ENCODE data around the gene SDHAF1.
"Not testable (repeated sequence)": the region's sequence is repeated elsewhere in the genome, so short reads cannot be mapped to it uniquely, and the experiment has no call there.

The SDHAF1 gene

GRCh38 chr19:35977446-35978222 is 17.4 kb upstream of the SDHAF1 start:
- ATAC-seq: peak; percentile 58; the same call in 2 of the 3 replicates
- no peak for TF ChIP-seq ZNF565 (CRISPR knock-in tag; conservative IDR thresholded peaks at IDR 0.05; ENCODE audit: low read depth)
- TF ChIP-seq ZNF8 (CRISPR knock-in tag; IDR thresholded peaks at IDR 0.05): no peak
- TF ChIP-seq ZFP30 (CRISPR knock-in tag; IDR thresholded peaks at IDR 0.05): no peak
- no peak for TF ChIP-seq ZFP3 (CRISPR knock-in tag; IDR thresholded peaks at IDR 0.05)
- TF ChIP-seq, protein P1, sequence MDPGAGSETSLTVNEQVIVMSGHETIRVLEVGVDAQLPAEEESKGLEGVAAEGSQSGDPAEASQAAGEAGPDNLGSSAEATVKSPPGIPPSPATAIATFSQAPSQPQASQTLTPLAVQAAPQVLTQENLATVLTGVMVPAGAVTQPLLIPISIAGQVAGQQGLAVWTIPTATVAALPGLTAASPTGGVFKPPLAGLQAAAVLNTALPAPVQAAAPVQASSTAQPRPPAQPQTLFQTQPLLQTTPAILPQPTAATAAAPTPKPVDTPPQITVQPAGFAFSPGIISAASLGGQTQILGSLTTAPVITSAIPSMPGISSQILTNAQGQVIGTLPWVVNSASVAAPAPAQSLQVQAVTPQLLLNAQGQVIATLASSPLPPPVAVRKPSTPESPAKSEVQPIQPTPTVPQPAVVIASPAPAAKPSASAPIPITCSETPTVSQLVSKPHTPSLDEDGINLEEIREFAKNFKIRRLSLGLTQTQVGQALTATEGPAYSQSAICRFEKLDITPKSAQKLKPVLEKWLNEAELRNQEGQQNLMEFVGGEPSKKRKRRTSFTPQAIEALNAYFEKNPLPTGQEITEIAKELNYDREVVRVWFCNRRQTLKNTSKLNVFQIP (CRISPR knock-in tag; IDR thresholded peaks at IDR 0.05; ENCODE audit: borderline replicate concordance, low read depth): no peak
- no peak for TF ChIP-seq SNAI2 (CRISPR knock-in tag; IDR thresholded peaks at IDR 0.05)

DNA sequence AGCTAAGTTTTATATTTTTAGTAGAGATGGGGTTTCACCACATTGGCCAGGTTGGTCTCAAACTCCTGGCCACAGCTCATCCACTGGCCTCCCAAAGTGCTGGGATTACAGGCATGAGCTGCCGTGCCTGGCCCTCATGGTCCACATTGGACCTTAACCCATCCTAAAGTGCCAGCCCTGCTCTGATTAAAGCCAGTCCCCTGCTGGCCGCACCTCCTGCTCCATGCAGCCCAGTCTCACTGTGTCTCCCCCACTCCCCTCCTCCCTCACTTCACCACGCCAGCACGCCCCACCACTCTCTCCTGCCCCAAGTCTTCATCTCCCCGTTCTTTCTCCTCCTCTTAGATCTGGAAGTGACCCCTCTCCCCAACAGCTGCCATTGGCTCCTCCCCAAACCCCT is 16.7 kb upstream of the SDHAF1 start:
- no peak for ATAC-seq
- TF ChIP-seq ARNTL (CRISPR knock-in tag; IDR thresholded peaks at IDR 0.05; ENCODE audit: borderline replicate concordance, low read depth) (no peak), OSR1 (CRISPR knock-in tag; IDR thresholded peaks at IDR 0.05) (no peak), CSDC2 (CRISPR knock-in tag; IDR thresholded peaks at IDR 0.05) (no peak), ZNF565 (CRISPR knock-in tag; conservative IDR thresholded peaks at IDR 0.05; ENCODE audit: low read depth) (no peak), ZFP30 (CRISPR knock-in tag; IDR thresholded peaks at IDR 0.05) (no peak), ZC3H10 (CRISPR knock-in tag; IDR thresholded peaks at IDR 0.05) (no peak), BACH2 (CRISPR knock-in tag; IDR thresholded peaks at IDR 0.05; ENCODE audit: borderline replicate concordance) (no peak), ESRRG (CRISPR knock-in tag; IDR thresholded peaks at IDR 0.05) (no peak), TOX (CRISPR knock-in tag; IDR thresholded peaks at IDR 0.05; ENCODE audit: borderline replicate concordance) (no peak)
- TF ChIP-seq, protein P2, sequence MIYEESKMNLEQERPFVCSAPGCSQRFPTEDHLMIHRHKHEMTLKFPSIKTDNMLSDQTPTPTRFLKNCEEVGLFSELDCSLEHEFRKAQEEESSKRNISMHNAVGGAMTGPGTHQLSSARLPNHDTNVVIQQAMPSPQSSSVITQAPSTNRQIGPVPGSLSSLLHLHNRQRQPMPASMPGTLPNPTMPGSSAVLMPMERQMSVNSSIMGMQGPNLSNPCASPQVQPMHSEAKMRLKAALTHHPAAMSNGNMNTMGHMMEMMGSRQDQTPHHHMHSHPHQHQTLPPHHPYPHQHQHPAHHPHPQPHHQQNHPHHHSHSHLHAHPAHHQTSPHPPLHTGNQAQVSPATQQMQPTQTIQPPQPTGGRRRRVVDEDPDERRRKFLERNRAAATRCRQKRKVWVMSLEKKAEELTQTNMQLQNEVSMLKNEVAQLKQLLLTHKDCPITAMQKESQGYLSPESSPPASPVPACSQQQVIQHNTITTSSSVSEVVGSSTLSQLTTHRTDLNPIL (CRISPR knock-in tag; IDR thresholded peaks at IDR 0.05; ENCODE audit: low read depth): no peak

- TF ChIP-seq TSHZ2 (CRISPR knock-in tag; IDR thresholded peaks at IDR 0.05) (no peak), TCF4 (CRISPR knock-in tag; IDR thresholded peaks at IDR 0.05; ENCODE audit: borderline replicate concordance) (no peak), PATZ1 (CRISPR knock-in tag; IDR thresholded peaks at IDR 0.05; ENCODE audit: borderline replicate concordance) (no peak), ARNTL (CRISPR knock-in tag; IDR thresholded peaks at IDR 0.05; ENCODE audit: borderline replicate concordance, low read depth) (no peak), ZFP3 (CRISPR knock-in tag; IDR thresholded peaks at IDR 0.05) (no peak), PPARA (CRISPR knock-in tag; IDR thresholded peaks at IDR 0.05; ENCODE audit: borderline replicate concordance) (no peak), ZNF8 (CRISPR knock-in tag; IDR thresholded peaks at IDR 0.05) (no peak), SNAI2 (CRISPR knock-in tag; IDR thresholded peaks at IDR 0.05) (no peak), OSR1 (CRISPR knock-in tag; IDR thresholded peaks at IDR 0.05) (no peak)
- no peak for ATAC-seq
Measured at GRCh38 chr19:35978832-35979365, 16.1 kb upstream of the SDHAF1 start.

DNA sequence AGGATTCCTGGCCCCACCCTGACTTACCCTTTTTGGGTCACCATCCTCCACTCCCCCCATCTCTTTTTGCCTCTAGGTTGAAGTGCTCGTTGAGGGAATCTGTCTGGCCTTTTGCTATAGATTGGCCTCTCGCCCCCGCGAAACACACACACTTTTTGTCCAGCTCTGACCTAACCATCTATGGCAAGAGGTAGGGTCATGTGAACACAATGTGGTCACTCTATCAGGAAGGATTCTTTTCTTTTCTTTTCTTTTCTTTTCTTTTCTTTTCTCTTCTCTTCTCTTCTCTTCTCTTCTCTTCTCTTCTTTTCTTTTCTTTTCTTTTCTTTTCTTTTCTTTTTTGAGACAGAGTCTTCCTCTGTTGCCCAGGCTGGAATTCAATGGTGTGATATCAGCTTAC is 14.0 kb upstream of the SDHAF1 start:
- ATAC-seq: not testable (repeated sequence)

Data from SK-N-SH treated with all-trans-retinoic acid at 6 μM for 48 hours (cell line).